Motor neuron (in vitro differentiated cells): ENCODE results near the gene RC3H2. TPM values are rescaled to one million over a fixed set of nuclear protein-coding genes. Genes with fewer than 3 reads are reported as not detected.
"Not testable (repeated sequence)": the region's sequence is repeated elsewhere in the genome, so short reads cannot be mapped to it uniquely, and the experiment has no call there.

Experiments used
- ATAC-seq, 8 experiments: fragments of 200-7000 bp; cut with Tn5 transposase; replicated peaks in 6 of 8; 2 replicates each; pipeline ENCODE4 v1.8.0; 2021; ENCODE audit warnings: mild to moderate bottlenecking in 8 of 8, moderate library complexity in 8 of 8
- H3K27ac ChIP-seq, 2 donors: fragments of 250-450 bp; sonication (Bioruptor Pico); 2 replicates each; pipeline ENCODE4 v1.9.0; 2021; ENCODE audit warnings: antibody characterized with exemption in 2 of 2, mild to moderate bottlenecking in 2 of 2, moderate library complexity in 1 of 2
- H3K4me1 ChIP-seq, 2 donors: fragments of 250-450 bp; sonication (Bioruptor Pico); replicated peaks in 1 of 2; 2 replicates each; pipeline ENCODE4 v1.6.1; 2021; ENCODE audit warnings: antibody characterized with exemption in 2 of 2, mild to moderate bottlenecking in 2 of 2, moderate library complexity in 1 of 2
- H3K4me3 ChIP-seq, 5 donors: fragments of 250-450 bp; sonication (Bioruptor Pico); 2 replicates each; pipeline ENCODE4 v1.9.0; 2021; ENCODE audit warnings: antibody characterized with exemption in 5 of 5, mild to moderate bottlenecking in 5 of 5, moderate library complexity in 4 of 5
- WGBS, 10 experiments: fragments of 450-650 bp; shearing (Covaris generic); methylation state at CpG; one replicate each; pipeline ENCODE4 v1.0.0; 2022; 5-methylcytosine and 5-hydroxymethylcytosine counted together
- in situ Hi-C, 9 experiments: fragments of 400-800 bp; cut with MboI; loops; one replicate each; pipeline ENCODE4 v1.15.0; 2021; ENCODE audit warnings: low sequenced_read_pairs in 9 of 9, low pct_unique_long_range_greater_than_20kb in 2 of 9; ENCODE audit not compliant: unreplicated experiment in 9 of 9
- total RNA-seq, 8 experiments: library from RNA; unstranded; fragments of 300-600 nt; gene quantifications; 2 replicates each; pipeline versions ENCODE4 v1.2.3 to v1.2.4, GENCODE V29; 2022

The RC3H2 gene
- total RNA-seq, 8 experiments from 2014 or later = 31.6 to 65.3 (median 44.8) TPM

GRCh38 chr9:122904466-122904822, 715 bp downstream of the RC3H2 start:
- WGBS, 10 experiments = 0 to 6% (median 0%) methylated on average over 1 to 4 of the region's 8 CpGs; no CpG with 5 or more reads in 3 of the 10 experiments
- in situ Hi-C loops = no loop called here
- peak; percentile 19 to 33 (median 30) for ATAC-seq
- H3K4me1 ChIP-seq = peaks cover 5 to 10% of the 10 kb centered on the region in 2 donors
- H3K27ac ChIP-seq = peak overlapping the region; percentile 96 to 97
- H3K4me3 ChIP-seq = peak overlapping the region; percentile 75 to 90 (median 88)

- ATAC-seq = no peak
- H3K27ac ChIP-seq = no peak overlapping the region
- in situ Hi-C loops = no loop called here
- 15 to 94% (median 89%) methylated on average over 1 to 2 of the region's 2 CpGs for WGBS, 10 experiments
- no peak overlapping the region for H3K4me3 ChIP-seq
- peaks cover 5 to 10% of the 10 kb centered on the region in 2 donors for H3K4me1 ChIP-seq
Measured at GRCh38 chr9:122900791-122901190, 4.4 kb downstream of the RC3H2 start.

GRCh38 chr9:122897969-122898368, 7.2 kb downstream of the RC3H2 start:
- 86 to 100% (median 100%) methylated on average over 1 of the region's 1 CpG; no CpG with 5 or more reads in 2 of the 10 experiments for WGBS, 10 experiments
- in situ Hi-C loops = no loop called here
- peaks cover 1 to 4% of the 10 kb centered on the region in 2 donors for H3K4me1 ChIP-seq
- no peak overlapping the region for H3K27ac ChIP-seq
- peak in 1 of 8 experiments; percentile 21 for ATAC-seq
- H3K4me3 ChIP-seq = no peak overlapping the region

- 50 to 97% (median 67%) methylated on average over 2 to 3 of the region's 3 CpGs for WGBS, 10 experiments
- H3K27ac ChIP-seq = no peak overlapping the region
- H3K4me1 ChIP-seq = no peaks in the 10 kb centered on the region
- in situ Hi-C loops = no loop called here
- H3K4me3 ChIP-seq = no peak overlapping the region
- no peak for ATAC-seq
Measured at GRCh38 chr9:122888480-122888879, 16.7 kb downstream of the RC3H2 start.

- Histone ChIP-seq H3K27ac (no peak overlapping the region), H3K4me3 (no peak overlapping the region), H3K4me1 (no peaks in the 10 kb centered on the region)
- 83 to 100% (median 98%) methylated on average over 1 to 2 of the region's 2 CpGs for WGBS, 10 experiments
- ATAC-seq = no peak
- in situ Hi-C loops = no loop called here
Measured at GRCh38 chr9:122883125-122883524, 22.0 kb downstream of the RC3H2 start.

- in situ Hi-C loops = no loop called here
- Histone ChIP-seq H3K27ac (no peak overlapping the region), H3K4me3 (no peak overlapping the region), H3K4me1 (no peaks in the 10 kb centered on the region)
- ATAC-seq = peak in 2 of 8 experiments; percentile 68 to 76
- 0 to 100% (median 71%) methylated on average over 1 to 2 of the region's 2 CpGs; no CpG with 5 or more reads in 1 of the 10 experiments for WGBS, 10 experiments
Measured at GRCh38 chr9:122879443-122879842, 25.7 kb downstream of the RC3H2 start.

- H3K4me1 ChIP-seq = no peaks in the 10 kb centered on the region
- ATAC-seq = no peak
- in situ Hi-C loops = no loop called here
- H3K4me3 ChIP-seq = no peak overlapping the region
- H3K27ac ChIP-seq = no peak overlapping the region
- 80 to 100% (median 100%) methylated on average over 1 of the region's 1 CpG for WGBS, 10 experiments
Measured at GRCh38 chr9:122875523-122875922, 29.6 kb downstream of the RC3H2 start.

- H3K4me1 ChIP-seq, H3K27ac ChIP-seq, in situ Hi-C loops, H3K4me3 ChIP-seq, ATAC-seq: not testable (repeated sequence)
- WGBS, 10 experiments = no CpG with 5 or more reads among the region's 27 CpGs
Measured at GRCh38 chr9:122867276-122867675, 37.9 kb downstream of the RC3H2 start.

GRCh38 chr9:122866079-122866478, 39.1 kb downstream of the RC3H2 start:
- Histone ChIP-seq H3K4me1 (no peaks in the 10 kb centered on the region), H3K4me3 (no peak overlapping the region), H3K27ac (no peak overlapping the region)
- no CpG with 5 or more reads among the region's 5 CpGs for WGBS, 10 experiments
- no peak for ATAC-seq
- in situ Hi-C loops = no loop called here

- WGBS, 10 experiments = 76 to 100% (median 96%) methylated on average over 4 to 7 of the region's 7 CpGs
- Histone ChIP-seq H3K4me3 (no peak overlapping the region), H3K27ac (no peak overlapping the region), H3K4me1 (no peaks in the 10 kb centered on the region)
- in situ Hi-C loops = no loop called here
- no peak for ATAC-seq
Measured at GRCh38 chr9:122865300-122865699, 39.9 kb downstream of the RC3H2 start.

GRCh38 chr9:122863407-122863806, 41.8 kb downstream of the RC3H2 start:
- in situ Hi-C loops = no loop called here
- Histone ChIP-seq H3K4me3 (no peak overlapping the region), H3K4me1 (no peaks in the 10 kb centered on the region), H3K27ac (no peak overlapping the region)
- 88 to 100% (median 100%) methylated on average over 1 to 3 of the region's 3 CpGs; no CpG with 5 or more reads in 5 of the 10 experiments for WGBS, 10 experiments
- ATAC-seq = no peak

- H3K27ac ChIP-seq = no peak overlapping the region
- no peak for ATAC-seq
- WGBS, 10 experiments = 67 to 100% (median 92%) methylated on average over 1 to 8 of the region's 8 CpGs
- H3K4me1 ChIP-seq = no peaks in the 10 kb centered on the region
- in situ Hi-C loops = no loop called here
- H3K4me3 ChIP-seq = no peak overlapping the region
Measured at GRCh38 chr9:122860319-122861142, 44.6 kb downstream of the RC3H2 start.

- H3K4me3 ChIP-seq = no peak overlapping the region
- in situ Hi-C loops = no loop called here
- no peak overlapping the region for H3K27ac ChIP-seq
- no peaks in the 10 kb centered on the region for H3K4me1 ChIP-seq
- WGBS, 10 experiments = 93 to 100% (median 100%) methylated on average over 1 to 3 of the region's 3 CpGs; no CpG with 5 or more reads in 4 of the 10 experiments
- ATAC-seq = no peak
Measured at GRCh38 chr9:122857815-122858214, 47.3 kb downstream of the RC3H2 start.
